Measurements from ENCODE around the gene PARD3. TPM values are rescaled to one million over a fixed set of nuclear protein-coding genes. Genes with fewer than 3 reads are reported as not detected.

The PARD3 gene
- total and polyA plus RNA-seq, 2 donors (not counting 3 experiments of a cell fraction or from before 2014, with no cell fraction given) = 7.3 to 24.1 TPM

DNA sequence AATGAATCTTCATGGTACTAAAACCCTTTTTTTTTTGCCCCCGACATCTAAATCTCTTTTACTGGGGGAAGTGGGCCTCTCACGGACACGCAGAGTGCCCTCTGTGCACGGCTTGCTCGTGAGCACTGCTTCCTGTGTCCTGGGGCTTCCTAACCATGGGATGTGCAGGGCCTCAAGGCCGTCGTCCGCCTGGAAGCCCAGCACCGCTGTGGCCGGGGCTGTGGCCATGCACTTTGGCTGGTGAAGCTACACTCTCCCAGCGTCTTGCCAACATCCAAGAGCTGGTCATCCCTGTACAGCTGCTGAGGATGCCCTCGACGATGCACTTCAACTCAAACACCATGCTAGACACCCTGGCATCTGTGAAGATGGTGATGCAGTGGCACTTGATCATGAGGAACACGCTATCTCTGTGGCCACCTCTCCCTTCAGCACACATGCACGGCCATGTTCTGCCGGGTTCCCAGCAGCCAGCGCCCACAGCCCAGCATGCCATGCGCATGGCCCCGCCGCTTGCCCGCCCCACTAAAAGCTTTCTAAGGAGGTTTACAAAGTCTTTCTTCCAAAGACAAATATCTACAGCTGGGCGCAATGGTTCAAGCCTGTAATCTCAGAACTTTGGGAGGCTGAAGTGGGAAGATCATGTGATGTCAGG is 326.5 kb downstream of the PARD3 start:
- no peak for TF ChIP-seq CTCF (IDR thresholded peaks at IDR 0.05; ENCODE audit: extremely low read depth in 1 of 2, insufficient read depth in 1 of 2, low read depth in 1 of 2, low read length in 2 of 2)
- TF ChIP-seq MYC (IDR thresholded peaks at IDR 0.05; ENCODE audit: low read depth, low read length) = no peak
- TF ChIP-seq EZH2 (IDR thresholded peaks at IDR 0.05; ENCODE audit: borderline replicate concordance, low read depth, low read length, severe bottlenecking) = no peak
- TF ChIP-seq POLR2AphosphoS5 (IDR thresholded peaks at IDR 0.05; ENCODE audit: insufficient read depth, low read depth, low read length) = no peak
- no peak for TF ChIP-seq MAX (IDR thresholded peaks at IDR 0.05; ENCODE audit: insufficient read depth, insufficient read length)
- no peak for TF ChIP-seq FOS (IDR thresholded peaks at IDR 0.05; ENCODE audit: borderline replicate concordance, insufficient read depth, low read length)
- no peak for TF ChIP-seq JUN (IDR thresholded peaks at IDR 0.05; ENCODE audit: borderline replicate concordance, insufficient read depth, insufficient read length, low read depth)
- no peak for TF ChIP-seq POLR2A (IDR thresholded peaks at IDR 0.05; ENCODE audit: low read depth, low read length)
- TF ChIP-seq GATA2 (IDR thresholded peaks at IDR 0.05; ENCODE audit: insufficient read depth, insufficient read length, low read depth, low read length) = no peak
- ChIA-PET POLR2A (no interaction called here), CTCF (no interaction called here)
- no peaks in the 10 kb centered on the region for H3K9me1 ChIP-seq (replicated peaks; ENCODE audit: control insufficient read depth, extremely low read depth, insufficient read depth, low read length)
- H3K9ac ChIP-seq (replicated peaks; ENCODE audit: extremely low read depth, insufficient read depth, low read length) = no peak overlapping the region
- no peak for DNase-seq (ENCODE audit: low read depth, low spot score)
- intact Hi-C loops (cut with micrococcal nuclease) = no loop called here
- H3K27me3 ChIP-seq (ENCODE audit: control insufficient read depth in 2 of 2, insufficient read depth in 2 of 2, low read length in 2 of 2) = no peaks in the 10 kb centered on the region
- BruUV-seq (replicated peaks) = no TSS peak
- H3K4me2 ChIP-seq (ENCODE audit: insufficient read depth, low read length) = no peak overlapping the region
- H3K36me3 ChIP-seq (ENCODE audit: control insufficient read depth in 2 of 2, extremely low read depth in 1 of 2, insufficient read depth in 2 of 2, low read length in 2 of 2) = no peaks in the 10 kb centered on the region
- no peaks in the 10 kb centered on the region for H3K4me1 ChIP-seq (ENCODE audit: control insufficient read depth, extremely low read depth, insufficient read depth, low read length)
- no peak overlapping the region for H3K4me3 ChIP-seq (replicated peaks in 1 of 3; ENCODE audit: insufficient read depth in 1 of 3, low read depth in 1 of 3, low read length in 3 of 3)
- no peak for FAIRE-seq
- no peaks in the 10 kb centered on the region for H4K20me1 ChIP-seq (replicated peaks; ENCODE audit: control insufficient read depth, extremely low read depth, insufficient read depth, low read length)
- H3K79me2 ChIP-seq (ENCODE audit: control insufficient read depth, insufficient read depth, low read length) = no peaks in the 10 kb centered on the region
- dilution Hi-C loops (cut with MboI; ENCODE audit: extremely low pct_ligation_motif_present, low sequenced_read_pairs) = no loop called here
- H3K9me3 ChIP-seq (replicated peaks; ENCODE audit: control insufficient read depth, insufficient read depth, low read length) = no peaks in the 10 kb centered on the region
- H3K27ac ChIP-seq (ENCODE audit: insufficient read depth, low read depth, low read length) = no peak overlapping the region
- H2AFZ ChIP-seq (ENCODE audit: low read depth, low read length) = no peak overlapping the region
